NT2/D1 (cell line): ENCODE data around the gene MIA2.

ENCODE experiments used
- SUZ12 ChIP-seq: IDR thresholded peaks from 2 replicates; pipeline ENCODE4 v1.6.1; 2011; ENCODE audit not compliant: insufficient read length, insufficient read depth; ENCODE audit errors: extremely low read depth
- YY1 ChIP-seq: IDR thresholded peaks from 2 replicates; pipeline ENCODE4 v1.6.1; 2011; ENCODE audit not compliant: insufficient read length, insufficient read depth
- ZNF274 ChIP-seq: IDR thresholded peaks from 2 replicates; pipeline ENCODE4 v1.6.1; 2011; ENCODE audit warnings: mild to moderate bottlenecking, low read depth, low read length

DNA sequence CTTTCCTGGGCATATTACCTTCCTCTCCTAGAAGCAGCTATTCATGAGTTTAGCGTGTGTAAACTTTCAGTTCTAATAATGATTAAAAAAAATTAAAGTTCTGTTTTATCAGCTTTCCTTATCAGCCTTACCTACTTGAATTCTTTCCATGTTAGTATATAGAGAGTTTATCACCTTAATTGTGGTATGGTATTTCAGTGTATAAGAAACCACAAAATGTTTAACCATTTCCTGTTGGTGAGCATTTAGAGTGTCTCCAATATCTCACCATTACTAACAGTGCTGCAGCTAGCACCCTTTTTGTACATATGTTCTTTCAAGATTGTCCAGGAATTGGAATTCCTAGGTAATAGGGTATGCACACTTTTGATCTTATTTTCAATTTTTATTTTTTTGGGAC, 109.1 kb downstream of the MIA2 start:
- no peak for TF ChIP-seq ZNF274
- no peak for TF ChIP-seq YY1
- no peak for TF ChIP-seq SUZ12
